Panc1 (cell line): ENCODE measurements around the gene SPIB.

Source experiments
- POLR2AphosphoS5 ChIP-seq: IDR thresholded peaks from 2 replicates; pipeline ENCODE4 v1.6.1; 2012; ENCODE audit warnings: mild to moderate bottlenecking, low read depth, low read length, moderate library complexity
- SIN3A ChIP-seq: IDR thresholded peaks from 2 replicates; pipeline ENCODE4 v1.6.1; 2012; ENCODE audit warnings: low read depth, mild to moderate bottlenecking, low read length, moderate library complexity, borderline replicate concordance; ENCODE audit not compliant: insufficient read depth
- TF ChIP-seq, protein P1 (sequence below): fragments of 450-650 bp; IDR thresholded peaks from 2 replicates; pipeline ENCODE4 v1.5.1; 2017; ENCODE audit warnings: mild to moderate bottlenecking

DNA sequence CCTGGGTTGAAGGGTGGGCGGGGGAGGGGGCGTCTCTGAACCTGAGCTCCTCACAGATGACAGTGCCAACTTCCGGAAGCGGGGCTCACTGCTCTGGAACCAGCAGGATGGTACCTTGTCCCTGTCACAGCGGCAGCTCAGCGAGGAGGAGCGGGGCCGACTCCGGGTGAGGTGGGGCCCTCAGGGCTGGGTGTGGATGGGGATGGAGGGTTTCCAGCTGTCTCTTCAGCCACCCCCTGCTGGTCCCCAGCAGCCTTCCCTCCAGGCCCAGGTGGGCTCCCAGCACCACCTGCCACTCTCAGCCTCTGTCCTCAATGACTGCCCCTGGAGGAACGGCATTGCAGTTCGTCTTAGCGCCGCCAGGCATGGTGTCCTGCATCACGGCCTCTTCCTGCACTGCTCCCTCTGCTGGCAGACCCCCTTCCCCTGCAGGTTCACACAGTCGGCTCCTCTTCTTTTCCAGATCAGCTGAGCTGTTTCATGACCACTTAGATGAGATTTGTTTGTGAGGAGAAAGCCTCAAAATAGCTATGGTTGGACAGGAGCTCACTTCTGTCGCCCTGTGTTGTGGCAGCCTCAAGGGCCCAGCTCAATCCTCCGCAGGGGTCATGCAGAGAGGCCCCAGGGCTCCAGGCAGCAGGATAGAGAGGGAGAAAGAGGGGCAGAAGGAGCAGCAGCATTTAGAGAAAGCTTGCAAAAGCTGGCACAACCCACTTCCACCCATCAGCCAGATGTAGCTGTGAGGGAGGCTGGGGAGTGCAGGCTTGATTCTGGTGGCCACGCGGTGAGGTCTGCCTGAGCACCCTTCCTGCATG, 60.4 kb downstream of the SPIB start:
- TF ChIP-seq, protein P1, sequence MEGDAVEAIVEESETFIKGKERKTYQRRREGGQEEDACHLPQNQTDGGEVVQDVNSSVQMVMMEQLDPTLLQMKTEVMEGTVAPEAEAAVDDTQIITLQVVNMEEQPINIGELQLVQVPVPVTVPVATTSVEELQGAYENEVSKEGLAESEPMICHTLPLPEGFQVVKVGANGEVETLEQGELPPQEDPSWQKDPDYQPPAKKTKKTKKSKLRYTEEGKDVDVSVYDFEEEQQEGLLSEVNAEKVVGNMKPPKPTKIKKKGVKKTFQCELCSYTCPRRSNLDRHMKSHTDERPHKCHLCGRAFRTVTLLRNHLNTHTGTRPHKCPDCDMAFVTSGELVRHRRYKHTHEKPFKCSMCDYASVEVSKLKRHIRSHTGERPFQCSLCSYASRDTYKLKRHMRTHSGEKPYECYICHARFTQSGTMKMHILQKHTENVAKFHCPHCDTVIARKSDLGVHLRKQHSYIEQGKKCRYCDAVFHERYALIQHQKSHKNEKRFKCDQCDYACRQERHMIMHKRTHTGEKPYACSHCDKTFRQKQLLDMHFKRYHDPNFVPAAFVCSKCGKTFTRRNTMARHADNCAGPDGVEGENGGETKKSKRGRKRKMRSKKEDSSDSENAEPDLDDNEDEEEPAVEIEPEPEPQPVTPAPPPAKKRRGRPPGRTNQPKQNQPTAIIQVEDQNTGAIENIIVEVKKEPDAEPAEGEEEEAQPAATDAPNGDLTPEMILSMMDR: peak; percentile 89
- TF ChIP-seq POLR2AphosphoS5 (no peak), SIN3A (no peak)
